ENCODE measurements around the gene RNASEH2C.

- TF ChIP-seq FOXP4 (CRISPR knock-in tag; IDR thresholded peaks at IDR 0.05) = no peak
- TF ChIP-seq ZNF296 (CRISPR knock-in tag; conservative IDR thresholded peaks at IDR 0.05) = no peak
- TF ChIP-seq NFATC3 (CRISPR knock-in tag; IDR thresholded peaks at IDR 0.05) = no peak
- no peak for TF ChIP-seq PHF8 (CRISPR knock-in tag; IDR thresholded peaks at IDR 0.05)
Observed at GRCh38 chr11:65710421-65710820, 10.2 kb downstream of the RNASEH2C start.
